Panc1 (cell line): Measurements from ENCODE around the gene ELFN1. TPM values are rescaled to one million over a fixed set of nuclear protein-coding genes. Genes with fewer than 3 reads are reported as not detected.

Experiments used
- ATAC-seq: fragments of 200-7000 bp; cut with Tn5 transposase; 2 replicates; pipeline ENCODE4 v1.9.1; 2020; ENCODE audit warnings: mild to moderate bottlenecking, moderate library complexity
- BruUV-seq: library from RNA; stranded (reverse); fragments of 400-500 nt; replicated peaks from 2 replicates; lab custom pipeline; 2021; lab: Mats Ljungman, UMichigan
- CTCF ChIA-PET: fragments of 300-600 bp; sonication (Branson Sonifier 250); formaldehyde crosslinking; loops from one replicate; lab custom pipeline; 2022; ENCODE audit warnings: antibody characterized with exemption; lab: Charles Lee
- POLR2A ChIA-PET: fragments of 300-600 bp; sonication (Branson Sonifier 250); formaldehyde crosslinking; loops from one replicate; lab custom pipeline; 2022; ENCODE audit warnings: antibody characterized with exemption; lab: Charles Lee
- DNase-seq: peaks from one replicate; pipeline ENCODE4 v3.0.0-alpha.2; 2010; ENCODE audit warnings: low read depth, low spot score
- H3K27ac ChIP-seq: 2 replicates; pipeline ENCODE4 v1.5.1; 2011; ENCODE audit warnings: mild to moderate bottlenecking, low read length, inconsistent platforms
- H3K27me3 ChIP-seq: fragments of 200-500 bp; sonication (Bioruptor generic); 2 replicates; pipeline ENCODE4 v1.6.0; 2014; ENCODE audit warnings: low read length, inconsistent platforms; ENCODE audit not compliant: control insufficient read depth, insufficient read depth
- H3K36me3 ChIP-seq: fragments of 200-500 bp; sonication (Bioruptor generic); 2 replicates; pipeline ENCODE4 v1.5.1; 2014; ENCODE audit warnings: inconsistent platforms, mild to moderate bottlenecking, low read length, moderate library complexity; ENCODE audit not compliant: control insufficient read depth, insufficient read depth
- H3K4me1 ChIP-seq: 2 replicates; pipeline ENCODE4 v1.5.1; 2011; ENCODE audit warnings: inconsistent platforms, mild to moderate bottlenecking, low read length, moderate library complexity; ENCODE audit not compliant: control insufficient read depth, insufficient read depth
- H3K4me3 ChIP-seq, 2 experiments: 2 replicates each; pipeline ENCODE4 v1.5.1; 2011 to 2012; ENCODE audit warnings: low read depth in 2 of 2, low read length in 2 of 2, mild to moderate bottlenecking in 2 of 2, inconsistent platforms in 1 of 2, moderate library complexity in 1 of 2
- H3K9me3 ChIP-seq: fragments of 200-500 bp; sonication (Bioruptor generic); 2 replicates; pipeline ENCODE4 v1.5.1; 2014; ENCODE audit warnings: low read depth, mild to moderate bottlenecking, inconsistent platforms, low read length, moderate library complexity; ENCODE audit not compliant: control insufficient read depth, insufficient read depth
- CTCF ChIP-seq: fragments of 450-650 bp; IDR thresholded peaks from 2 replicates; pipeline ENCODE4 v1.5.1; 2017; ENCODE audit warnings: mild to moderate bottlenecking
- REST ChIP-seq, 2 experiments: IDR thresholded peaks; 2 replicates each; pipeline ENCODE4 v1.6.1; 2011 to 2012; ENCODE audit warnings: low read depth in 2 of 2, control low read depth in 1 of 2, low read length in 1 of 2, mild to moderate bottlenecking in 1 of 2, moderate library complexity in 1 of 2; ENCODE audit not compliant: insufficient read depth in 1 of 2
- TCF7L2 ChIP-seq: IDR thresholded peaks from 2 replicates; pipeline ENCODE4 v1.6.1; 2011; ENCODE audit warnings: mild to moderate bottlenecking, low read depth, low read length, inconsistent platforms
- in situ Hi-C: cut with HindIII; loops from 2 replicates; pipeline ENCODE4 v1.10.0; 2016; ENCODE audit warnings: low sequenced_read_pairs, low pct_unique_long_range_greater_than_20kb
- intact Hi-C: fragments of 100-400 bp; cut with micrococcal nuclease; formaldehyde crosslinking; loops from one replicate; pipeline ENCODE4 v1.10.0; 2022; ENCODE audit not compliant: unreplicated experiment
- total RNA-seq: library from RNA; stranded (reverse); gene quantifications from one replicate; pipeline ENCODE4 v1.2.1, GENCODE V29; 2021; ENCODE audit not compliant: unreplicated experiment

ELFN1 gene
- total RNA-seq, 1 experiment from 2014 or later = 39.0 TPM

- in situ Hi-C loops (no loop called here), intact Hi-C loops (no loop called here)
- DNase-seq = no peak
- no peaks in the 10 kb centered on the region for H3K4me1 ChIP-seq
- ATAC-seq = peak; percentile 64; the same call in 1 of the 2 replicates
- TF ChIP-seq REST (IDR thresholded peaks at IDR 0.05; ENCODE audit: insufficient read depth in 1 of 2, low read depth in 2 of 2, low read length in 1 of 2) = no peak
- no peak for TF ChIP-seq TCF7L2
- no peaks in the 10 kb centered on the region for H3K36me3 ChIP-seq
- no peaks in the 10 kb centered on the region for H3K9me3 ChIP-seq
- no peaks in the 10 kb centered on the region for H3K27me3 ChIP-seq
- H3K27ac ChIP-seq = no peak overlapping the region
- BruUV-seq = no TSS peak
- POLR2A ChIA-PET = no interaction called here
- CTCF ChIA-PET = interaction anchor here (0.6 to 1.0 kb wide), 6 partner anchors 11 to 126 kb away, joined by 3 to 4 read pairs (median 4); no protein-coding TSS in a partner anchor
- H3K4me3 ChIP-seq = no peak overlapping the region
Measured at GRCh38 chr7:1767524-1767923, 97.4 kb downstream of the ELFN1 start.

GRCh38 chr7:1768832-1769231 is 98.8 kb downstream of the ELFN1 start:
- H3K27ac ChIP-seq = no peak overlapping the region
- intact Hi-C loops = no loop called here
- BruUV-seq = no TSS peak
- ATAC-seq (peak; percentile 66), DNase-seq (no peak)
- POLR2A ChIA-PET = no interaction called here
- CTCF ChIA-PET = no interaction called here
- H3K36me3 ChIP-seq = no peaks in the 10 kb centered on the region
- in situ Hi-C loops = no loop called here
- TF ChIP-seq CTCF (no peak), TCF7L2 (no peak), REST (IDR thresholded peaks at IDR 0.05; ENCODE audit: insufficient read depth in 1 of 2, low read depth in 2 of 2, low read length in 1 of 2) (no peak)
- H3K9me3 ChIP-seq = no peaks in the 10 kb centered on the region
- H3K4me1 ChIP-seq = no peaks in the 10 kb centered on the region
- no peaks in the 10 kb centered on the region for H3K27me3 ChIP-seq
- H3K4me3 ChIP-seq = no peak overlapping the region
